HL-60 (cell line): Measurements from ENCODE around the gene NEGR1.

ENCODE experiments used
- DNase-seq, 2 experiments: peaks; one replicate each; pipeline ENCODE4 v3.0.0-alpha.2; 2010 to 2020; ENCODE audit warnings: low read depth in 1 of 2, low spot score in 1 of 2
- H3K27ac ChIP-seq: fragments of 250-450 bp; sonication (Bioruptor Pico); replicated peaks from 2 replicates; pipeline ENCODE4 v1.5.1; 2020; ENCODE audit warnings: mild to moderate bottlenecking, moderate library complexity
- H3K27me3 ChIP-seq: fragments of 250-450 bp; sonication (Bioruptor Pico); 2 replicates; pipeline ENCODE4 v1.5.1; 2021; ENCODE audit warnings: mild to moderate bottlenecking, moderate library complexity; ENCODE audit not compliant: insufficient read depth, poor library complexity, severe bottlenecking
- H3K4me3 ChIP-seq: replicated peaks from 2 replicates; pipeline ENCODE4 v1.5.1; 2011; ENCODE audit warnings: mild to moderate bottlenecking, control low read depth, low read length; ENCODE audit not compliant: insufficient read depth
- CTCF ChIP-seq: IDR thresholded peaks from one replicate; pipeline ENCODE4 v1.5.1; 2011; ENCODE audit warnings: low read length, control low read depth, inconsistent platforms; ENCODE audit not compliant: insufficient read depth
- GABPA ChIP-seq: IDR thresholded peaks from 2 replicates; pipeline ENCODE4 v1.6.1; 2012; ENCODE audit warnings: low read depth
- POLR2AphosphoS5 ChIP-seq: IDR thresholded peaks from 2 replicates; pipeline ENCODE4 v1.6.1; 2012; ENCODE audit warnings: low read depth
- REST ChIP-seq: IDR thresholded peaks from 2 replicates; pipeline ENCODE4 v1.6.1; 2012; ENCODE audit warnings: low read depth; ENCODE audit not compliant: insufficient replicate concordance
- SPI1 ChIP-seq: IDR thresholded peaks from 2 replicates; pipeline ENCODE4 v1.6.1; 2012; ENCODE audit warnings: low read depth, mild to moderate bottlenecking, borderline replicate concordance

NEGR1 gene

DNA sequence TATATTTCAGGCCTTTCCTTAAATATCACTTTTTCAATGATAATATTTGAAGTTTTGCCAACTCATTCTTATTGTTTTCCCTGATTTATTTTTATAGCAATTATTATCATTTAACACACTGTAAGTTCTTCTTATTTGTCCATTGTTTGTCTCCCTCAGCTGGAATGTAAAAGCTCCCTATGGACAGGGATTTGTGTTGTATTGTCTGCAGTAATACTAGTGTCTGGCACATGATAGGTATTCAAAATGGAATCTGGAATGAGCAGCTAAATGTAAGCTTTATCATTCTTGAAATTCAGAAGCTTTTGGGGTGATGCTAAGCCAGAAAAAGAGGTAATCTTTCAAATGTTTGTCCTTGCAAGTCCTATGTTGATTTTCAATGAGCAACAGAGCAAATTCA lies 112.1 kb downstream of the NEGR1 start:
- TF ChIP-seq REST (no peak), SPI1 (no peak), POLR2AphosphoS5 (no peak), GABPA (no peak), CTCF (no peak)
- Histone ChIP-seq H3K27ac (no peak overlapping the region), H3K27me3 (no peaks in the 10 kb centered on the region), H3K4me3 (no peak overlapping the region)
- DNase-seq, result no peak

- Histone ChIP-seq H3K27ac (no peak overlapping the region), H3K4me3 (no peak overlapping the region), H3K27me3 (no peaks in the 10 kb centered on the region)
- no peak for TF ChIP-seq POLR2AphosphoS5
- no peak for TF ChIP-seq GABPA
- TF ChIP-seq CTCF, result no peak
- no peak for TF ChIP-seq REST
- TF ChIP-seq SPI1, result no peak
- no peak for DNase-seq
These were observed 115.9 kb downstream of the NEGR1 start for GRCh38 chr1:72166426-72166825.

DNA sequence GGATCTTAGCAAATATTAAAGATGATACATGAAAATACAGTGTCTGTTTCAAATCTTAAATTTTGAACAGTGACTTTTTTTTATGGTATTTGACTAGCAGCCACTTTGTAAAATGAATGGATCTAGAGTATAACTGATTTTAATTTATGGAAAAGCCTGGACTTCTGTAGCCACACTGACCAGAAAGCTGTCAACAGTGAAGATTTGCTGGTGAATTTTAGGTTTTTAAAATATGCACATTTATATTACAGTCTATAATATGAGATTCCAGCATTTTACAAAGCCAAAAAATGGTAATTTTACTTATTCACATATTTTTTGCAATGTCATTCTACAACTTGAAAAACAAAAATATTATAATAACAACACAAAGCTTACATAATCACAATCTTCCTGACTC lies 131.8 kb downstream of the NEGR1 start:
- no peak for DNase-seq
- H3K4me3 ChIP-seq, result no peak overlapping the region
- no peak overlapping the region for H3K27ac ChIP-seq
- TF ChIP-seq POLR2AphosphoS5 (no peak), CTCF (no peak), GABPA (no peak), REST (no peak), SPI1 (no peak)
- no peaks in the 10 kb centered on the region for H3K27me3 ChIP-seq
